Tibial artery (tissue), 4 donors: Measurements from ENCODE around the gene AK8.

Experiments
- DNase-seq, 2 donors: peaks; one replicate each; pipeline ENCODE4 v3.0.0-alpha.2; 2019
- H3K27ac ChIP-seq, 2 donors: fragments of 200-600 bp; sonication (generic) in 1 of 2; 1 replicate in 1 of 2; 2 replicates in 1 of 2; pipeline ENCODE4 v1.5.1; 2018 to 2019; ENCODE audit warnings: mild to moderate bottlenecking in 1 of 2
- H3K27me3 ChIP-seq, 2 donors: fragments of 200-600 bp; sonication (generic) in 1 of 2; one replicate each; pipeline versions ENCODE4 v1.5.1 to v1.6.0; 2016 to 2019
- H3K36me3 ChIP-seq, 3 donors: fragments of 200-600 bp; sonication (generic) in 2 of 3; one replicate each; pipeline ENCODE4 v1.5.1; 2016 to 2019; ENCODE audit warnings: mild to moderate bottlenecking in 2 of 3
- H3K4me1 ChIP-seq, 4 donors: fragments of 200-600 bp; sonication (generic) in 2 of 4; 1 replicate in 3 of 4; 2 replicates in 1 of 4; pipeline ENCODE4 v1.5.1; 2016 to 2019
- H3K4me3 ChIP-seq, 2 donors: fragments of 200-600 bp; sonication (generic) in 1 of 2; 1 replicate in 1 of 2; 2 replicates in 1 of 2; pipeline ENCODE4 v1.5.1; 2018 to 2019; ENCODE audit warnings: mild to moderate bottlenecking in 2 of 2
- H3K9me3 ChIP-seq, 3 donors: fragments of 200-600 bp; sonication (generic) in 1 of 3; one replicate each; pipeline ENCODE4 v1.5.1; 2016 to 2019
- intact Hi-C: fragments of 100-400 bp; cut with DNase I; formaldehyde crosslinking; loops from one replicate; pipeline ENCODE4 v1.15.0; 2023; ENCODE audit warnings: low total_unique reads
- TF ChIP-seq, protein P1 (sequence below), 2 experiments: fragments of 200-600 bp in 1 of 2; fragments of 450-650 bp in 1 of 2; IDR thresholded peaks; one replicate each; pipeline ENCODE4 v1.5.1; 2017 to 2019; ENCODE audit warnings: antibody characterized with exemption in 2 of 2, mild to moderate bottlenecking in 1 of 2, moderate library complexity in 1 of 2

The AK8 gene

GRCh38 chr9:132806723-132807421 is 71.2 kb downstream of the AK8 start:
- no peaks in the 10 kb centered on the region for H3K4me1 ChIP-seq
- TF ChIP-seq, protein P1, sequence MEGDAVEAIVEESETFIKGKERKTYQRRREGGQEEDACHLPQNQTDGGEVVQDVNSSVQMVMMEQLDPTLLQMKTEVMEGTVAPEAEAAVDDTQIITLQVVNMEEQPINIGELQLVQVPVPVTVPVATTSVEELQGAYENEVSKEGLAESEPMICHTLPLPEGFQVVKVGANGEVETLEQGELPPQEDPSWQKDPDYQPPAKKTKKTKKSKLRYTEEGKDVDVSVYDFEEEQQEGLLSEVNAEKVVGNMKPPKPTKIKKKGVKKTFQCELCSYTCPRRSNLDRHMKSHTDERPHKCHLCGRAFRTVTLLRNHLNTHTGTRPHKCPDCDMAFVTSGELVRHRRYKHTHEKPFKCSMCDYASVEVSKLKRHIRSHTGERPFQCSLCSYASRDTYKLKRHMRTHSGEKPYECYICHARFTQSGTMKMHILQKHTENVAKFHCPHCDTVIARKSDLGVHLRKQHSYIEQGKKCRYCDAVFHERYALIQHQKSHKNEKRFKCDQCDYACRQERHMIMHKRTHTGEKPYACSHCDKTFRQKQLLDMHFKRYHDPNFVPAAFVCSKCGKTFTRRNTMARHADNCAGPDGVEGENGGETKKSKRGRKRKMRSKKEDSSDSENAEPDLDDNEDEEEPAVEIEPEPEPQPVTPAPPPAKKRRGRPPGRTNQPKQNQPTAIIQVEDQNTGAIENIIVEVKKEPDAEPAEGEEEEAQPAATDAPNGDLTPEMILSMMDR (IDR thresholded peaks at IDR 0.05): no peak
- H3K9me3 ChIP-seq: no peaks in the 10 kb centered on the region
- no peaks in the 10 kb centered on the region for H3K36me3 ChIP-seq
- no peak for DNase-seq
- intact Hi-C loops: no loop called here
- H3K27me3 ChIP-seq: peaks cover 0 to 35% of the 10 kb centered on the region in 2 donors
- H3K27ac ChIP-seq: no peak overlapping the region
- H3K4me3 ChIP-seq: no peak overlapping the region

DNA sequence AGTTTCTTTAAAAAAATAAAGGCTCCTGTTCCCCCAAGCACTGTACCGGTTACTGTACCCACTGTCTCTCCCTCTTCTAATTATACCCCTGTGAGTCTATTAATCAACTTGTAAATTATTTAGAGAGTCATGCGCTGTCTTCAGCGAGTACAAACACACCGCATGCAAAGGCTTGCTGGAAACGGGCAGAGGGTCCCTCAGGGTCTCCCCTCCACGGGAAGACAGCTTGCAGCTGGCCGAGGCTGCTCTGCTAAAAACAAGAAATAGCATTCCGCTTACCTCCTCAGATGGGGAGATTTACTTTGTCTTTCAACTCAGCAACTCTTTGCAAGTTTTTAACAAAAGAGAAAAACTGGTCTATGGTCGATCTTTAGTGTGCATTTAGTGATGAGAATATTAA is 71.8 kb downstream of the AK8 start:
- Histone ChIP-seq H3K4me3 (no peak overlapping the region), H3K27ac (no peak overlapping the region), H3K9me3 (no peaks in the 10 kb centered on the region), H3K36me3 (no peaks in the 10 kb centered on the region), H3K4me1 (no peaks in the 10 kb centered on the region), H3K27me3 (peaks cover 0 to 35% of the 10 kb centered on the region in 2 donors)
- TF ChIP-seq, protein P1 (IDR thresholded peaks at IDR 0.05): no peak
- intact Hi-C loops: no loop called here
- no peak for DNase-seq

- intact Hi-C loops: loop anchor here (5.0 kb wide), 1 partner anchor 392 kb away; the partner anchor contains the start of gene CFAP77
- no peak for DNase-seq
- no peaks in the 10 kb centered on the region for H3K36me3 ChIP-seq
- H3K4me3 ChIP-seq: no peak overlapping the region
- peaks cover 0 to 5% (median 0%) of the 10 kb centered on the region in 4 donors for H3K4me1 ChIP-seq
- H3K9me3 ChIP-seq: no peaks in the 10 kb centered on the region
- TF ChIP-seq, protein P1 (IDR thresholded peaks at IDR 0.05): no peak
- no peak overlapping the region for H3K27ac ChIP-seq
- H3K27me3 ChIP-seq: peaks cover 0 to 35% of the 10 kb centered on the region in 2 donors
These were observed 73.3 kb downstream of the AK8 start for GRCh38 chr9:132804576-132805295.

- no peak overlapping the region for H3K27ac ChIP-seq
- intact Hi-C loops: loop anchor here (5.0 kb wide), 1 partner anchor 390 kb away; the partner anchor contains the start of gene CFAP77
- H3K27me3 ChIP-seq: peaks cover 0 to 37% of the 10 kb centered on the region in 2 donors
- peaks cover 0 to 6% (median 0%) of the 10 kb centered on the region in 4 donors for H3K4me1 ChIP-seq
- no peaks in the 10 kb centered on the region for H3K9me3 ChIP-seq
- TF ChIP-seq, protein P1 (IDR thresholded peaks at IDR 0.05): no peak
- DNase-seq: no peak
- H3K36me3 ChIP-seq: no peaks in the 10 kb centered on the region
- no peak overlapping the region for H3K4me3 ChIP-seq
These were observed 75.8 kb downstream of the AK8 start for GRCh38 chr9:132802121-132802795.

DNA sequence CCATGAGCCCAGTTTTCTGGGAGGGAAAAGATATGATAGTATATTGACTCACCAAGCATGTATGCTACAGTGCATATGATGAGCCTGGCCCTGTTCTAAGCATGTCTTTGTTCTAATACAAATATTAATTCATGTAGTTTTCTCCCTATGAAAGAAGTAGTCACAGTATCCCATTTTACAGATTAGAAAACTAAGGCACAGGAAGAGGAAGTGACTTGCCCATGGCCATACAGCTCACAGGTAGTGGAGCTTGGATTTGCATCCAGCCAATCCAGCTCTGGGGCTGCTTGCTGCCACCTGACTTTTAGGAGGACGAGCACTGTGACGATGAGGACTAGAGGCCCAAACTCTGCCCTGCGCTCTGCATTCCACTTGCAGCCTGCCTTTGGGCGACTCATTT is 76.4 kb downstream of the AK8 start:
- H3K36me3 ChIP-seq: no peaks in the 10 kb centered on the region
- H3K9me3 ChIP-seq: no peaks in the 10 kb centered on the region
- TF ChIP-seq, protein P1 (IDR thresholded peaks at IDR 0.05): no peak
- H3K4me3 ChIP-seq: no peak overlapping the region
- no peak for DNase-seq
- H3K27ac ChIP-seq: no peak overlapping the region
- intact Hi-C loops: loop anchor here (5.0 kb wide), 1 partner anchor 389 kb away; the partner anchor contains the start of gene CFAP77
- peaks cover 0 to 6% (median 0%) of the 10 kb centered on the region in 4 donors for H3K4me1 ChIP-seq
- peaks cover 0 to 39% of the 10 kb centered on the region in 2 donors for H3K27me3 ChIP-seq
